Stimulated activated naive CD8-positive, alpha-beta T cell treated with anti-CD3 and anti-CD28 coated beads, Interleukin-15, amount 100 ng/mL, for 72 hours (primary cell): ENCODE results near the gene NDEL1.
A peak's percentile ranks its signal among the peaks of the same experiment; 100 is the strongest.

Source experiments
- ATAC-seq: fragments of 150-1000 bp; cut with Tn5 transposase; 2 replicates; pipeline ENCODE4 v1.10.0; 2021; ENCODE audit warnings: mild to moderate bottlenecking, moderate library complexity
- DNase-seq, 2 donors: peaks; one replicate each; pipeline ENCODE4 v3.0.0; 2021 to 2022
- H3K27ac Mint-ChIP-seq, 2 donors: one replicate each; pipeline ENCODE4 v1.8.0; 2022; ENCODE audit warnings: mild to moderate bottlenecking in 2 of 2, mixed read lengths in 2 of 2, moderate library complexity in 2 of 2
- H3K27me3 Mint-ChIP-seq: one replicate; pipeline ENCODE4 v1.8.0; 2022; ENCODE audit warnings: mixed read lengths
- H3K4me1 Mint-ChIP-seq: one replicate; pipeline ENCODE4 v1.8.0; 2022; ENCODE audit warnings: mild to moderate bottlenecking, mixed read lengths
- H3K4me3 Mint-ChIP-seq, 2 donors: one replicate each; pipeline ENCODE4 v1.8.0; 2022; ENCODE audit warnings: mild to moderate bottlenecking in 2 of 2, mixed read lengths in 2 of 2, moderate library complexity in 1 of 2
- H3K9me3 Mint-ChIP-seq, 2 donors: one replicate each; pipeline ENCODE4 v1.8.0; 2022; ENCODE audit warnings: mixed read lengths in 2 of 2

NDEL1 gene

GRCh38 chr17:8463099-8463498 lies 27.4 kb downstream of the NDEL1 start:
- Mint-ChIP-seq H3K27me3 (no peaks in the 10 kb centered on the region), H3K9me3 (no peaks in the 10 kb centered on the region), H3K4me1 (peaks cover 14% of the 10 kb centered on the region), H3K4me3 (no peak overlapping the region), H3K27ac (no peak overlapping the region)
- no peak for DNase-seq
- no peak for ATAC-seq

GRCh38 chr17:8464941-8465340 lies 29.3 kb downstream of the NDEL1 start:
- no peak for DNase-seq
- no peaks in the 10 kb centered on the region for H3K27me3 Mint-ChIP-seq
- H3K4me1 Mint-ChIP-seq: peaks cover 14% of the 10 kb centered on the region
- H3K9me3 Mint-ChIP-seq: no peaks in the 10 kb centered on the region
- ATAC-seq: no peak
- no peak overlapping the region for H3K4me3 Mint-ChIP-seq
- peak overlapping the region in 1 of 2 donors; percentile 84 for H3K27ac Mint-ChIP-seq

- Mint-ChIP-seq H3K9me3 (no peaks in the 10 kb centered on the region), H3K27me3 (no peaks in the 10 kb centered on the region), H3K4me3 (no peak overlapping the region), H3K27ac (peak overlapping the region in 1 of 2 donors; percentile 84), H3K4me1 (peaks cover 14% of the 10 kb centered on the region)
- ATAC-seq: no peak
- DNase-seq: no peak
Measured at GRCh38 chr17:8465356-8465755, 29.7 kb downstream of the NDEL1 start.

GRCh38 chr17:8465759-8466158 lies 30.1 kb downstream of the NDEL1 start:
- Mint-ChIP-seq H3K9me3 (no peaks in the 10 kb centered on the region), H3K27ac (no peak overlapping the region), H3K27me3 (no peaks in the 10 kb centered on the region), H3K4me3 (no peak overlapping the region), H3K4me1 (peaks cover 14% of the 10 kb centered on the region)
- no peak for DNase-seq
- ATAC-seq: no peak

GRCh38 chr17:8466456-8466855 lies 30.8 kb downstream of the NDEL1 start:
- Mint-ChIP-seq H3K27ac (no peak overlapping the region), H3K4me3 (no peak overlapping the region), H3K27me3 (no peaks in the 10 kb centered on the region), H3K9me3 (no peaks in the 10 kb centered on the region), H3K4me1 (peaks cover 14% of the 10 kb centered on the region)
- no peak for DNase-seq
- no peak for ATAC-seq

GRCh38 chr17:8466873-8467272 lies 31.2 kb downstream of the NDEL1 start:
- no peak for ATAC-seq
- Mint-ChIP-seq H3K9me3 (no peaks in the 10 kb centered on the region), H3K4me3 (no peak overlapping the region), H3K27ac (peak overlapping the region in 1 of 2 donors; percentile 54), H3K4me1 (peaks cover 14% of the 10 kb centered on the region), H3K27me3 (no peaks in the 10 kb centered on the region)
- DNase-seq: no peak

- Mint-ChIP-seq H3K27me3 (no peaks in the 10 kb centered on the region), H3K27ac (no peak overlapping the region), H3K9me3 (no peaks in the 10 kb centered on the region), H3K4me1 (peaks cover 14% of the 10 kb centered on the region), H3K4me3 (no peak overlapping the region)
- ATAC-seq (no peak), DNase-seq (no peak)
Measured at GRCh38 chr17:8467527-8467926, 31.8 kb downstream of the NDEL1 start.

- H3K4me3 Mint-ChIP-seq: no peak overlapping the region
- no peaks in the 10 kb centered on the region for H3K27me3 Mint-ChIP-seq
- ATAC-seq: no peak
- peaks cover 12% of the 10 kb centered on the region for H3K4me1 Mint-ChIP-seq
- peak overlapping the region in 1 of 2 donors; percentile 15 for H3K27ac Mint-ChIP-seq
- no peak for DNase-seq
- H3K9me3 Mint-ChIP-seq: no peaks in the 10 kb centered on the region
Measured at GRCh38 chr17:8468127-8468526, 32.4 kb downstream of the NDEL1 start.

- H3K9me3 Mint-ChIP-seq: no peaks in the 10 kb centered on the region
- peaks cover 3% of the 10 kb centered on the region for H3K4me1 Mint-ChIP-seq
- ATAC-seq (no peak), DNase-seq (no peak)
- no peak overlapping the region for H3K4me3 Mint-ChIP-seq
- no peaks in the 10 kb centered on the region for H3K27me3 Mint-ChIP-seq
- peak overlapping the region in 1 of 2 donors; percentile 34 for H3K27ac Mint-ChIP-seq
Measured at GRCh38 chr17:8468980-8469379, 33.3 kb downstream of the NDEL1 start.

- H3K4me1 Mint-ChIP-seq: no peaks in the 10 kb centered on the region
- H3K4me3 Mint-ChIP-seq: no peak overlapping the region
- no peaks in the 10 kb centered on the region for H3K27me3 Mint-ChIP-seq
- DNase-seq (no peak), ATAC-seq (no peak)
- H3K9me3 Mint-ChIP-seq: no peaks in the 10 kb centered on the region
- peak overlapping the region in 1 of 2 donors; percentile 81 for H3K27ac Mint-ChIP-seq
Measured at GRCh38 chr17:8469964-8470363, 34.3 kb downstream of the NDEL1 start.

- Mint-ChIP-seq H3K9me3 (no peaks in the 10 kb centered on the region), H3K27ac (peak overlapping the region in 1 of 2 donors; percentile 81)
Measured at GRCh38 chr17:8470447-8471047, 34.9 kb downstream of the NDEL1 start.

GRCh38 chr17:8472663-8473062 lies 37.0 kb downstream of the NDEL1 start:
- Mint-ChIP-seq H3K27ac (peak overlapping the region in 1 of 2 donors; percentile 85), H3K4me3 (no peak overlapping the region), H3K9me3 (no peaks in the 10 kb centered on the region), H3K4me1 (no peaks in the 10 kb centered on the region), H3K27me3 (no peaks in the 10 kb centered on the region)
- DNase-seq: no peak
- ATAC-seq: no peak

More at GRCh38 chr17:8470447-8471047, 34.9 kb downstream of the NDEL1 start:
- ATAC-seq: no peak
- Mint-ChIP-seq H3K4me1 (no peaks in the 10 kb centered on the region), H3K4me3 (no peak overlapping the region), H3K27me3 (no peaks in the 10 kb centered on the region)
- DNase-seq: no peak

GRCh38 chr17:8473451-8474192 lies 37.9 kb downstream of the NDEL1 start:
- DNase-seq (no peak), ATAC-seq (no peak)
- no peaks in the 10 kb centered on the region for H3K27me3 Mint-ChIP-seq
- H3K4me3 Mint-ChIP-seq: no peak overlapping the region
- peak overlapping the region; percentile 5 to 69 for H3K27ac Mint-ChIP-seq
- no peaks in the 10 kb centered on the region for H3K9me3 Mint-ChIP-seq
- no peaks in the 10 kb centered on the region for H3K4me1 Mint-ChIP-seq

- ATAC-seq (no peak), DNase-seq (no peak)
- Mint-ChIP-seq H3K4me1 (no peaks in the 10 kb centered on the region), H3K4me3 (no peak overlapping the region), H3K9me3 (no peaks in the 10 kb centered on the region), H3K27me3 (no peaks in the 10 kb centered on the region), H3K27ac (no peak overlapping the region)
Measured at GRCh38 chr17:8474826-8475225, 39.1 kb downstream of the NDEL1 start.

GRCh38 chr17:8475227-8475626 lies 39.5 kb downstream of the NDEL1 start:
- Mint-ChIP-seq H3K4me1 (no peaks in the 10 kb centered on the region), H3K4me3 (no peak overlapping the region), H3K27ac (no peak overlapping the region), H3K27me3 (no peaks in the 10 kb centered on the region), H3K9me3 (no peaks in the 10 kb centered on the region)
- DNase-seq (no peak), ATAC-seq (no peak)

- no peak for ATAC-seq
- Mint-ChIP-seq H3K9me3 (no peaks in the 10 kb centered on the region), H3K27ac (peak overlapping the region in 1 of 2 donors; percentile 81), H3K27me3 (no peaks in the 10 kb centered on the region), H3K4me1 (no peaks in the 10 kb centered on the region), H3K4me3 (no peak overlapping the region)
- no peak for DNase-seq
Measured at GRCh38 chr17:8475781-8476180, 40.1 kb downstream of the NDEL1 start.
